HCT116 (cell line): ENCODE results near the gene EFR3B.

ENCODE experiments used
- CBX3 ChIP-seq: IDR thresholded peaks from 2 replicates; pipeline ENCODE4 v1.6.1; 2012; ENCODE audit warnings: low read depth
- CEBPB ChIP-seq: IDR thresholded peaks from 2 replicates; pipeline ENCODE4 v1.6.1; 2012; ENCODE audit warnings: low read depth
- EZH2 ChIP-seq: fragments of 200-600 bp; sonication (generic); IDR thresholded peaks from 2 replicates; pipeline ENCODE4 v1.6.1; 2017; ENCODE audit warnings: antibody characterized with exemption, mixed run types
- EZH2phosphoT487 ChIP-seq: fragments of 200-600 bp; IDR thresholded peaks from 2 replicates; pipeline ENCODE4 v1.6.1; 2018; ENCODE audit warnings: antibody characterized with exemption, borderline replicate concordance
- POLR2A ChIP-seq: IDR thresholded peaks from 2 replicates; pipeline ENCODE4 v1.7.0; 2011; ENCODE audit warnings: borderline replicate concordance; ENCODE audit not compliant: insufficient read depth, insufficient read length; ENCODE audit errors: extremely low read depth
- POLR2AphosphoS5 ChIP-seq: IDR thresholded peaks from 2 replicates; pipeline ENCODE4 v1.6.1; 2011; ENCODE audit warnings: mild to moderate bottlenecking, low read depth, low read length, moderate library complexity
- RAD21 ChIP-seq: IDR thresholded peaks from 2 replicates; pipeline ENCODE4 v1.6.1; 2012; ENCODE audit warnings: low read depth, mild to moderate bottlenecking
- REST ChIP-seq: IDR thresholded peaks from 2 replicates; pipeline ENCODE4 v1.6.1; 2012; ENCODE audit warnings: low read depth
- SP1 ChIP-seq: IDR thresholded peaks from 2 replicates; pipeline ENCODE4 v1.6.1; 2012; ENCODE audit warnings: low read depth
- SRF ChIP-seq: IDR thresholded peaks from 2 replicates; pipeline ENCODE4 v1.6.1; 2012; ENCODE audit warnings: low read depth
- TF ChIP-seq, protein P1 (sequence below), 3 experiments: fragments of 200-600 bp in 1 of 3; sonication (generic) in 1 of 3; IDR thresholded peaks in 2 of 3; conservative IDR thresholded peaks in 1 of 3; 2 replicates each; pipeline ENCODE4 v1.5.1; 2012 to 2017; ENCODE audit warnings: low read depth in 2 of 3, low read length in 2 of 3, antibody characterized with exemption in 1 of 3, borderline replicate concordance in 1 of 3, control low read depth in 1 of 3, mild to moderate bottlenecking in 1 of 3, mixed read lengths in 1 of 3, mixed run types in 1 of 3, moderate library complexity in 1 of 3; ENCODE audit not compliant: insufficient read depth in 1 of 3
- TF ChIP-seq, protein P2 (sequence below): IDR thresholded peaks from 2 replicates; pipeline ENCODE4 v1.6.1; 2012

GRCh38 chr2:25155401-25155800 is 113.5 kb downstream of the EFR3B start:
- TF ChIP-seq, protein P1, sequence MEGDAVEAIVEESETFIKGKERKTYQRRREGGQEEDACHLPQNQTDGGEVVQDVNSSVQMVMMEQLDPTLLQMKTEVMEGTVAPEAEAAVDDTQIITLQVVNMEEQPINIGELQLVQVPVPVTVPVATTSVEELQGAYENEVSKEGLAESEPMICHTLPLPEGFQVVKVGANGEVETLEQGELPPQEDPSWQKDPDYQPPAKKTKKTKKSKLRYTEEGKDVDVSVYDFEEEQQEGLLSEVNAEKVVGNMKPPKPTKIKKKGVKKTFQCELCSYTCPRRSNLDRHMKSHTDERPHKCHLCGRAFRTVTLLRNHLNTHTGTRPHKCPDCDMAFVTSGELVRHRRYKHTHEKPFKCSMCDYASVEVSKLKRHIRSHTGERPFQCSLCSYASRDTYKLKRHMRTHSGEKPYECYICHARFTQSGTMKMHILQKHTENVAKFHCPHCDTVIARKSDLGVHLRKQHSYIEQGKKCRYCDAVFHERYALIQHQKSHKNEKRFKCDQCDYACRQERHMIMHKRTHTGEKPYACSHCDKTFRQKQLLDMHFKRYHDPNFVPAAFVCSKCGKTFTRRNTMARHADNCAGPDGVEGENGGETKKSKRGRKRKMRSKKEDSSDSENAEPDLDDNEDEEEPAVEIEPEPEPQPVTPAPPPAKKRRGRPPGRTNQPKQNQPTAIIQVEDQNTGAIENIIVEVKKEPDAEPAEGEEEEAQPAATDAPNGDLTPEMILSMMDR (IDR thresholded peaks at IDR 0.05 in 2 of 3, conservative IDR thresholded peaks at IDR 0.05 in 1 of 3; ENCODE audit: borderline replicate concordance in 1 of 3, insufficient read depth in 1 of 3, low read depth in 2 of 3, low read length in 2 of 3) = no peak
- TF ChIP-seq POLR2A (no peak), SRF (no peak), CBX3 (no peak), EZH2phosphoT487 (no peak), REST (no peak), POLR2AphosphoS5 (no peak), SP1 (no peak), RAD21 (no peak), CEBPB (no peak), EZH2 (no peak)
- TF ChIP-seq, protein P2, sequence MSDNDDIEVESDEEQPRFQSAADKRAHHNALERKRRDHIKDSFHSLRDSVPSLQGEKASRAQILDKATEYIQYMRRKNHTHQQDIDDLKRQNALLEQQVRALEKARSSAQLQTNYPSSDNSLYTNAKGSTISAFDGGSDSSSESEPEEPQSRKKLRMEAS = no peak
